H1 (cell line): Measurements from ENCODE around the gene PACSIN1. TPM values are rescaled to one million over a fixed set of nuclear protein-coding genes. Genes with fewer than 3 reads are reported as not detected.

Experiments used
- CTCF ChIA-PET: fragments of 300-600 bp; sonication (Branson Sonifier 250); formaldehyde crosslinking; loops from one replicate; lab custom pipeline; 2021; ENCODE audit not compliant: partially characterized antibody; lab: Charles Lee
- POLR2A ChIA-PET: fragments of 300-600 bp; sonication (Branson Sonifier 250); formaldehyde crosslinking; loops from one replicate; lab custom pipeline; 2021; ENCODE audit warnings: inconsistent platforms; ENCODE audit not compliant: partially characterized antibody; lab: Charles Lee
- DNase-seq, 2 experiments: peaks; one replicate each; pipeline versions ENCODE4 v3.0.0 to v3.0.0-alpha.2; 2010 to 2022; ENCODE audit warnings: low spot score in 2 of 2, low read depth in 1 of 2, mixed read lengths in 1 of 2
- FAIRE-seq: peaks from 2 replicates; lab custom pipeline; 2011; peaks lifted over from hg19 to GRCh38; lab: Jason Lieb, UNC
- H2AFZ ChIP-seq: 2 replicates; pipeline ENCODE4 v1.8.1; 2012; ENCODE audit warnings: low read length, inconsistent platforms
- H2AK5ac ChIP-seq: 2 replicates; pipeline ENCODE4 v1.6.1; 2013; ENCODE audit warnings: low read depth, low read length
- H2BK120ac ChIP-seq: replicated peaks from 2 replicates; pipeline ENCODE3; 2013; ENCODE audit warnings: low read depth, low read length, inconsistent platforms
- H2BK12ac ChIP-seq: 2 replicates; pipeline ENCODE4 v1.6.1; 2013; ENCODE audit warnings: low read depth, low read length
- H2BK15ac ChIP-seq: 2 replicates; pipeline ENCODE4 v1.6.1; 2013; ENCODE audit warnings: low read length
- H2BK20ac ChIP-seq: 2 replicates; pipeline ENCODE4 v1.6.1; 2013; ENCODE audit warnings: low read length
- H2BK5ac ChIP-seq: 2 replicates; pipeline ENCODE4 v1.6.1; 2013; ENCODE audit warnings: low read depth, low read length
- H3K14ac ChIP-seq: 2 replicates; pipeline ENCODE4 v1.6.1; 2013; ENCODE audit warnings: inconsistent platforms; ENCODE audit not compliant: insufficient read length
- H3K18ac ChIP-seq: 2 replicates; pipeline ENCODE4 v1.6.1; 2013; ENCODE audit warnings: low read length; ENCODE audit errors: extremely low read depth
- H3K23ac ChIP-seq: 2 replicates; pipeline ENCODE4 v1.6.1; 2013; ENCODE audit warnings: inconsistent platforms; ENCODE audit not compliant: insufficient read length
- H3K23me2 ChIP-seq: 2 replicates; pipeline ENCODE4 v1.6.1; 2013; ENCODE audit warnings: low read depth, low read length
- H3K27ac ChIP-seq: 2 replicates; pipeline ENCODE4 v1.6.1; 2011; ENCODE audit warnings: low read depth, low read length, inconsistent platforms
- H3K27me3 ChIP-seq, 4 experiments: replicated peaks in 1 of 4; 1 replicate in 1 of 4; 2 replicates in 3 of 4; pipeline versions ENCODE4 v1.6.1 to v1.8.1; 2011 to 2013; ENCODE audit warnings: low read length in 3 of 4, mild to moderate bottlenecking in 3 of 4, inconsistent platforms in 2 of 4, mixed read lengths in 2 of 4, moderate library complexity in 1 of 4; ENCODE audit not compliant: control insufficient read depth in 3 of 4, insufficient read depth in 3 of 4; ENCODE audit errors: extremely low read depth in 1 of 4
- H3K36me3 ChIP-seq, 4 experiments: 2 replicates each; pipeline versions ENCODE4 v1.6.1 to v1.8.1; 2011 to 2013; ENCODE audit warnings: mild to moderate bottlenecking in 4 of 4, low read length in 3 of 4, moderate library complexity in 2 of 4, control low read depth in 1 of 4, inconsistent platforms in 1 of 4; ENCODE audit not compliant: insufficient read depth in 4 of 4, control insufficient read depth in 2 of 4
- H3K4ac ChIP-seq: replicated peaks from 2 replicates; pipeline ENCODE3; 2013; ENCODE audit warnings: low read length, low read depth, mixed read lengths, inconsistent platforms; ENCODE audit not compliant: insufficient read length
- H3K4me1 ChIP-seq, 4 experiments: replicated peaks in 1 of 4; 1 replicate in 1 of 4; 2 replicates in 3 of 4; pipeline versions ENCODE4 v1.6.1 to v1.8.1; 2011 to 2013; ENCODE audit warnings: low read length in 3 of 4, inconsistent platforms in 2 of 4, mixed read lengths in 1 of 4; ENCODE audit not compliant: insufficient read depth in 4 of 4, control insufficient read depth in 3 of 4
- H3K4me2 ChIP-seq, 2 experiments: 2 replicates each; pipeline versions ENCODE4 v1.6.1 to v1.8.1; 2011 to 2013; ENCODE audit warnings: low read depth in 2 of 2, low read length in 2 of 2, control low read depth in 1 of 2, inconsistent platforms in 1 of 2, mild to moderate bottlenecking in 1 of 2; ENCODE audit not compliant: insufficient read depth in 1 of 2
- H3K4me3 ChIP-seq, 4 experiments: fragments of 200-600, 300-600 bp in 1 of 4; sonication (generic), shearing (Covaris generic), sonication (Bioruptor Twin) in 1 of 4; 2 replicates each; pipeline versions ENCODE4 v1.5.1 to v1.8.1; 2011 to 2016; ENCODE audit warnings: low read length in 4 of 4, low read depth in 3 of 4, control low read depth in 2 of 4, inconsistent platforms in 2 of 4, mild to moderate bottlenecking in 2 of 4, mixed read lengths in 1 of 4, moderate library complexity in 1 of 4; ENCODE audit not compliant: insufficient read depth in 2 of 4; ENCODE audit errors: extremely low read depth in 1 of 4
- H3K56ac ChIP-seq: replicated peaks from 2 replicates; pipeline ENCODE3; 2013; ENCODE audit warnings: low read depth, mild to moderate bottlenecking, mixed read lengths, low read length, inconsistent platforms; ENCODE audit not compliant: insufficient read length
- H3K79me1 ChIP-seq: 2 replicates; pipeline ENCODE4 v1.6.1; 2013; ENCODE audit warnings: low read depth, low read length, control low read depth
- H3K79me2 ChIP-seq, 2 experiments: 2 replicates each; pipeline versions ENCODE4 v1.6.1 to v1.8.1; 2012 to 2013; ENCODE audit warnings: low read length in 2 of 2, mild to moderate bottlenecking in 2 of 2, inconsistent platforms in 1 of 2; ENCODE audit not compliant: insufficient read depth in 2 of 2, control insufficient read depth in 1 of 2
- H3K9ac ChIP-seq, 4 experiments: replicated peaks in 1 of 4; 1 replicate in 1 of 4; 2 replicates in 3 of 4; pipeline versions ENCODE4 v1.6.1 to v1.8.1; 2011 to 2013; ENCODE audit warnings: low read depth in 3 of 4, low read length in 3 of 4, control low read depth in 2 of 4, mild to moderate bottlenecking in 2 of 4, moderate library complexity in 2 of 4, inconsistent platforms in 1 of 4; ENCODE audit errors: extremely low read depth in 1 of 4
- H3K9me3 ChIP-seq, 2 experiments: 2 replicates each; pipeline versions ENCODE4 v1.6.1 to v1.8.1; 2012 to 2013; ENCODE audit warnings: mild to moderate bottlenecking in 2 of 2, moderate library complexity in 2 of 2, control low read depth in 1 of 2, inconsistent platforms in 1 of 2, low read depth in 1 of 2, low read length in 1 of 2, mixed read lengths in 1 of 2; ENCODE audit not compliant: insufficient read depth in 2 of 2
- H4K20me1 ChIP-seq, 2 experiments: replicated peaks in 1 of 2; 2 replicates each; pipeline versions ENCODE3 to v1.8.1; 2011 to 2013; ENCODE audit warnings: inconsistent platforms in 2 of 2, low read length in 2 of 2, mild to moderate bottlenecking in 1 of 2; ENCODE audit not compliant: insufficient read depth in 2 of 2, control insufficient read depth in 1 of 2
- H4K5ac ChIP-seq: 2 replicates; pipeline ENCODE4 v1.6.1; 2013; ENCODE audit warnings: low read length, low read depth, mixed read lengths, inconsistent platforms; ENCODE audit not compliant: insufficient read length
- H4K8ac ChIP-seq: 2 replicates; pipeline ENCODE4 v1.8.0; 2013; ENCODE audit warnings: mild to moderate bottlenecking, moderate library complexity, low read length, inconsistent platforms; ENCODE audit not compliant: insufficient read depth; ENCODE audit errors: extremely low read depth
- H4K91ac ChIP-seq: replicated peaks from 2 replicates; pipeline ENCODE3; 2013; ENCODE audit warnings: low read length, mixed read lengths, inconsistent platforms; ENCODE audit not compliant: insufficient read length
- WGBS, 2 experiments: shearing (Covaris generic) in 1 of 2; methylation state at CpG; one replicate each; pipeline versions ENCODE4 v1.1.6 to v1.1.7; 2013 to 2015; ENCODE audit warnings: low lambda C conversion rate in 2 of 2, mixed read lengths in 2 of 2, inconsistent platforms in 1 of 2, low coverage in 1 of 2, missing lambda C conversion rate in 1 of 2; ENCODE audit not compliant: insufficient replicate concordance in 2 of 2, insufficient coverage in 1 of 2, insufficient read length in 1 of 2; ENCODE audit errors: extremely low coverage in 1 of 2, missing lambda C conversion rate in 1 of 2; 5-methylcytosine and 5-hydroxymethylcytosine counted together
- polyA plus RNA-seq, 7 experiments: library from polyadenylated mRNA; depleted of rRNA in 3 of 7; stranded (reverse) in 5 of 7; unstranded in 2 of 7; fragments of >200 nt in 5 of 7; fragments of 200-250 nt in 2 of 7; gene quantifications; 1 replicate in 5 of 7; 2 replicates in 1 of 7; 4 replicates in 1 of 7; pipeline versions ENCODE4 v1.2.1 to v1.2.3, GENCODE V29; 2011 to 2013; ENCODE audit warnings: missing spikeins in 2 of 7, mixed read lengths in 2 of 7
- total RNA-seq: library from RNA; stranded (reverse); fragmentation: NEBNext Ultra II Directional; extraction: Animal tissue kit (Norgen Biotek cat#: 25700); gene quantifications from 2 replicates; pipeline ENCODE4 v1.2.1, GENCODE V29; 2021

PACSIN1 gene
- total and polyA plus RNA-seq, 2 of the 8 experiments (the other 6 are each of a cell fraction or from before 2014, with no cell fraction given): 5.9 to 11.1 TPM

DNA sequence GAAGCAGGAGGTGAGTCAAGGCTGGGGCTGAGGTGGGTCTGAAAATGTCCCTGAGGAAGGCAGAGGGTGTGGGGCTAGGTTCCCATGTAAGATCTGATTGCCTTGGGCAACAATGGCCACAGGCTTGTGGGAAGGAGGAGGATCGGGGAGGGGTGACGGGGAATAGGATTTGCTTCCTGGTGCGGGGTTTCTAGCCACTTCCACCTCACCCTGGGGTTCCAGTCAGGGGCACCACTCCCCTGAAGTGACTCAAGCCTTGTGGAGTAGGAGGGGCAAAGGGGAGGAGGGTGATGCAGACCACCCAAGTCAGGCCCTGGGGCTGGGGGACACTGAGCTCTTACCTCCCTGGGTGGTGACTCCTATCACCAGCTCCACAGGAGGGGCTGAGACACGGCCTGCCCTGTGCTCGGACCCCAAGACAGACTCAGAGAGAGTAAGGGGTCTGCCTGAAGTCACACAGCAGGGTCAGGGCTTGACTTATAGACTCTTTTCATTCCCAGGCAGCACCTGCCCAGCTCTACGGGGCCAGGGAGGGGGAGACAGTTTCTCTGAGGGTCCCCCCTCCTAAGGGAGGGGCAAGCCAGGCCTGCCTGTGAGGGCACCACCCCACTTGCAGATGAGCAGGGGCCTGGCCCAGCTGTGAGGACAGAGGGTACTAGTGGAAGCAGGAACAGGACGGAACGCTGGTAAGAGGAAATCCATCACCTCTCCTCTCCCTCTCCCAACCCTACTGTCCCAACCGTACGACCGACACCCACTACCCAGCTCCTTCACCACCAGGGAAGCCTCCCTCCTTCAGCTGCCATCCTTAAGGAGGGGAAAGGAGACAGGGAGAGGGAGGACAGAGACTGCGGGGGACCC lies 102.7 kb downstream of the PACSIN1 start:
- Histone ChIP-seq H3K27me3 (no peaks in the 10 kb centered on the region), H3K23ac (no peak overlapping the region), H3K4me1 (peaks cover 0 to 15% (median 7%) of the 10 kb centered on the region in 4 experiments; a peak in 5 of 7 replicates), H3K23me2 (no peaks in the 10 kb centered on the region), H3K79me1 (no peaks in the 10 kb centered on the region), H4K5ac (no peak overlapping the region), H3K27ac (no peak overlapping the region), H2BK12ac (peak overlapping the region; percentile 23; the same call in 1 of the 2 replicates), H3K79me2 (no peaks in the 10 kb centered on the region), H3K9me3 (no peaks in the 10 kb centered on the region), H3K9ac (no peak overlapping the region; a peak in 1 of 7 replicates), H4K91ac (no peak overlapping the region), H2BK15ac (no peak overlapping the region), H4K20me1 (no peaks in the 10 kb centered on the region), H3K4me3 (no peak overlapping the region), H3K14ac (no peak overlapping the region), H2BK120ac (no peak overlapping the region), H3K18ac (peak overlapping the region; percentile 66; the same call in 1 of the 2 replicates), H3K4ac (no peak overlapping the region), H2BK20ac (no peak overlapping the region), H2BK5ac (no peak overlapping the region), H2AK5ac (no peak overlapping the region), H3K36me3 (no peaks in the 10 kb centered on the region), H4K8ac (no peak overlapping the region), H2AFZ (no peak overlapping the region), H3K4me2 (no peak overlapping the region), H3K56ac (no peak overlapping the region)
- WGBS, 2 experiments: 84% methylated on average over 12 of the region's 12 CpGs; no CpG with 5 or more reads in 1 of the 2 experiments
- ChIA-PET CTCF (interaction anchor here (0.7 to 3.7 kb wide), 10 partner anchors 9 to 319 kb away, joined by 3 to 20 read pairs (median 4); partner anchors contain the start of gene SPDEF), POLR2A (interaction anchor here (2.2 kb wide), 1 partner anchor 37 kb away, joined by 6 read pairs; no protein-coding TSS in a partner anchor)
- DNase-seq: no peak
- FAIRE-seq: no peak
